CD4-positive, alpha-beta T cell (primary cell): ENCODE measurements around the gene CRTAP. TPM values are rescaled to one million over a fixed set of nuclear protein-coding genes. Genes with fewer than 3 reads are reported as not detected.
"Not testable (repeated sequence)": the region's sequence is repeated elsewhere in the genome, so short reads cannot be mapped to it uniquely, and the experiment has no call there.

Experiments
- ATAC-seq: fragments of 200-7000 bp; cut with Tn5 transposase; one replicate; pipeline ENCODE4 v1.10.0; 2022; ENCODE audit warnings: mild to moderate bottlenecking; ENCODE audit not compliant: poor library complexity
- CTCF ChIA-PET: fragments of 350-600 bp; sonication (Branson Sonifier 250); formaldehyde crosslinking; loops from one replicate; lab custom pipeline; 2021; ENCODE audit warnings: antibody characterized with exemption, inconsistent platforms; lab: Charles Lee
- POLR2A ChIA-PET: fragments of 350-600 bp; sonication (Branson Sonifier 250); formaldehyde crosslinking; loops from one replicate; lab custom pipeline; 2021; ENCODE audit warnings: antibody characterized with exemption, inconsistent platforms; lab: Charles Lee
- DNase-seq, 14 experiments: peaks; one replicate each; pipeline ENCODE4 v3.0.0-alpha.2; 2013 to 2020; ENCODE audit warnings: mixed read lengths in 2 of 14
- H3K27ac ChIP-seq, 2 donors: one replicate each; pipeline versions ENCODE4 v1.5.1 to v1.7.0; 2013; ENCODE audit warnings: low read length in 2 of 2, low read depth in 1 of 2, mild to moderate bottlenecking in 1 of 2
- H3K27me3 ChIP-seq, 2 experiments: 1 replicate in 1 of 2; 2 replicates in 1 of 2; pipeline versions ENCODE4 v1.6.1 to v1.7.0; 2013; ENCODE audit warnings: low read length in 2 of 2, control low read depth in 1 of 2, mild to moderate bottlenecking in 1 of 2, moderate library complexity in 1 of 2; ENCODE audit not compliant: insufficient read depth in 2 of 2, control insufficient read depth in 1 of 2
- H3K36me3 ChIP-seq: one replicate; pipeline ENCODE4 v1.6.1; 2013; ENCODE audit warnings: low read length, control low read depth; ENCODE audit not compliant: insufficient read depth
- H3K4me1 ChIP-seq: one replicate; pipeline ENCODE4 v1.6.1; 2013; ENCODE audit warnings: low read length, control low read depth; ENCODE audit not compliant: insufficient read depth
- H3K4me3 ChIP-seq: one replicate; pipeline ENCODE4 v1.5.1; 2013; ENCODE audit warnings: mild to moderate bottlenecking, low read length, moderate library complexity
- H3K9me3 ChIP-seq, 2 experiments: 1 replicate in 1 of 2; 2 replicates in 1 of 2; pipeline versions ENCODE4 v1.6.1 to v1.7.0; 2013; ENCODE audit warnings: low read length in 2 of 2, mild to moderate bottlenecking in 2 of 2, control low read depth in 1 of 2, moderate library complexity in 1 of 2; ENCODE audit not compliant: control insufficient read depth in 1 of 2, insufficient read depth in 1 of 2
- H3K27ac Mint-ChIP-seq: one replicate; pipeline ENCODE4 v1.8.0; 2020; ENCODE audit warnings: mixed read lengths
- H3K27me3 Mint-ChIP-seq: one replicate; pipeline ENCODE4 v1.8.0; 2021; ENCODE audit warnings: mixed read lengths
- H3K36me3 Mint-ChIP-seq: one replicate; pipeline ENCODE4 v1.8.0; 2021; ENCODE audit warnings: low read depth, mixed read lengths
- H3K4me1 Mint-ChIP-seq: one replicate; pipeline ENCODE4 v1.8.0; 2021; ENCODE audit warnings: low read depth, mixed read lengths
- H3K4me3 Mint-ChIP-seq: one replicate; pipeline ENCODE4 v1.8.0; 2020; ENCODE audit warnings: mild to moderate bottlenecking, mixed read lengths
- H3K9me3 Mint-ChIP-seq: one replicate; pipeline ENCODE4 v1.8.0; 2020; ENCODE audit warnings: mixed read lengths
- CTCF ChIP-seq: fragments of 200-600 bp; IDR thresholded peaks from one replicate; pipeline ENCODE4 v1.8.0; 2022; ENCODE audit warnings: antibody characterized with exemption, mild to moderate bottlenecking
- intact Hi-C, 2 experiments: fragments of 100-400 bp; cut with DNase I in 1 of 2; cut with micrococcal nuclease in 1 of 2; formaldehyde crosslinking; loops; one replicate each; pipeline versions ENCODE4 v1.15.1 to v1.9.0; 2023 to 2025; cut with DNase I, micrococcal nuclease
- total RNA-seq, 174 experiments: library from RNA in 2 of 174; stranded (reverse) in 2 of 174; gene quantifications; one replicate each; pipeline ENCODE4 v1.2.3 and lab custom pipeline; 2021 to 2026

The CRTAP gene
- total RNA-seq, 2 experiments from 2014 or later = 38.2 to 40.3 TPM

GRCh38 chr3:33075995-33076394, 37.8 kb upstream of the CRTAP start:
- Mint-ChIP-seq H3K36me3 (peaks cover 16% of the 10 kb centered on the region), H3K4me3 (no peak overlapping the region), H3K27ac (no peak overlapping the region), H3K4me1 (peaks cover 45% of the 10 kb centered on the region), H3K9me3 (no peaks in the 10 kb centered on the region), H3K27me3 (no peaks in the 10 kb centered on the region)
- POLR2A ChIA-PET = interaction anchor here (2.2 kb wide), 1 partner anchor 129 kb away, joined by 6 read pairs; no protein-coding TSS in a partner anchor
- peaks cover 10% of the 10 kb centered on the region for H3K4me1 ChIP-seq
- H3K27me3 ChIP-seq = no peaks in the 10 kb centered on the region
- no peak for DNase-seq
- CTCF ChIA-PET = interaction anchor here (0.7 to 3.4 kb wide), 4 partner anchors 45 to 550 kb away, joined by 3 to 52 read pairs (median 3); partner anchors contain the start of gene CCR4
- intact Hi-C loops = loop anchor here (2.0 to 10.0 kb wide), 2 partner anchors 565 to 571 kb away; partner anchors contain the start of gene CMTM6 (in 1 of the 2)
- no peak overlapping the region for H3K27ac ChIP-seq
- no peak for TF ChIP-seq CTCF
- no peak overlapping the region for H3K4me3 ChIP-seq
- H3K9me3 ChIP-seq = no peaks in the 10 kb centered on the region
- H3K36me3 ChIP-seq = peaks cover 12% of the 10 kb centered on the region
- no peak for ATAC-seq

GRCh38 chr3:33076952-33077351, 36.9 kb upstream of the CRTAP start:
- no peak overlapping the region for H3K4me3 ChIP-seq
- no peaks in the 10 kb centered on the region for H3K9me3 ChIP-seq
- no peak overlapping the region for H3K27ac ChIP-seq
- DNase-seq = no peak
- intact Hi-C loops = loop anchor here in 1 of 2 experiments (10.0 kb wide), 1 partner anchor 572 kb away; the partner anchor contains the start of gene CMTM6
- CTCF ChIA-PET = no interaction called here
- Mint-ChIP-seq H3K9me3 (no peaks in the 10 kb centered on the region), H3K27ac (no peak overlapping the region), H3K4me1 (peaks cover 38% of the 10 kb centered on the region), H3K27me3 (no peaks in the 10 kb centered on the region), H3K4me3 (no peak overlapping the region), H3K36me3 (peaks cover 7% of the 10 kb centered on the region)
- POLR2A ChIA-PET = no interaction called here
- H3K4me1 ChIP-seq = peaks cover 16% of the 10 kb centered on the region
- peaks cover 3% of the 10 kb centered on the region for H3K36me3 ChIP-seq
- no peaks in the 10 kb centered on the region for H3K27me3 ChIP-seq
- no peak for TF ChIP-seq CTCF
- ATAC-seq = no peak

GRCh38 chr3:33077976-33078375, 35.8 kb upstream of the CRTAP start:
- H3K4me1 Mint-ChIP-seq = peaks cover 30% of the 10 kb centered on the region

GRCh38 chr3:33079813-33080212, 34.0 kb upstream of the CRTAP start:
- intact Hi-C loops = loop anchor here in 1 of 2 experiments (10.0 kb wide), 1 partner anchor 575 kb away; the partner anchor contains the start of gene CMTM6
- H3K9me3 ChIP-seq, H3K4me3 Mint-ChIP-seq, H3K4me3 ChIP-seq, H3K9me3 Mint-ChIP-seq, DNase-seq, ATAC-seq, H3K36me3 ChIP-seq, H3K27ac ChIP-seq, H3K27me3 Mint-ChIP-seq, H3K27ac Mint-ChIP-seq, H3K27me3 ChIP-seq, CTCF ChIA-PET: not testable (repeated sequence)
- POLR2A ChIA-PET = interaction anchor here (0.7 kb wide), 1 partner anchor 71 kb away, joined by 3 read pairs; no protein-coding TSS in a partner anchor
- peaks cover 11% of the 10 kb centered on the region for H3K4me1 ChIP-seq
- Mint-ChIP-seq H3K36me3 (peaks cover 12% of the 10 kb centered on the region), H3K4me1 (peaks cover 30% of the 10 kb centered on the region)

More at GRCh38 chr3:33077976-33078375, 35.8 kb upstream of the CRTAP start:
- Mint-ChIP-seq H3K27ac (no peak overlapping the region), H3K9me3 (no peaks in the 10 kb centered on the region), H3K27me3 (no peaks in the 10 kb centered on the region), H3K4me3 (no peak overlapping the region), H3K36me3 (peaks cover 12% of the 10 kb centered on the region)
- intact Hi-C loops = loop anchor here in 1 of 2 experiments (10.0 kb wide), 1 partner anchor 573 kb away; the partner anchor contains the start of gene CMTM6
- Histone ChIP-seq H3K27ac (no peak overlapping the region), H3K4me3 (no peak overlapping the region), H3K36me3 (peaks cover 7% of the 10 kb centered on the region), H3K27me3 (no peaks in the 10 kb centered on the region), H3K9me3 (no peaks in the 10 kb centered on the region), H3K4me1 (peaks cover 16% of the 10 kb centered on the region)
- CTCF ChIA-PET = interaction anchor here (1.2 to 1.3 kb wide), 2 partner anchors 42 to 130 kb away, joined by 3 to 9 read pairs; no protein-coding TSS in a partner anchor
- DNase-seq = no peak
- ATAC-seq = no peak
- TF ChIP-seq CTCF = no peak
- POLR2A ChIA-PET = no interaction called here
